ENCODE results near the gene CNTFR.

The CNTFR gene

GRCh38 chr9:34582787-34583186, 6.7 kb downstream of the CNTFR start:
- intact Hi-C loops (cut with DNase I; ENCODE audit: low total_unique reads) = no loop called here
- Histone ChIP-seq H3K36me3 (no peaks in the 10 kb centered on the region), H3K9me3 (no peaks in the 10 kb centered on the region), H3K4me1 (peaks cover 0 to 10% (median 8%) of the 10 kb centered on the region in 4 donors), H3K27me3 (peaks cover 0 to 99% of the 10 kb centered on the region in 2 donors), H3K4me3 (no peak overlapping the region), H3K27ac (no peak overlapping the region)
- DNase-seq = no peak
- no peak for TF ChIP-seq CTCF (IDR thresholded peaks at IDR 0.05)

GRCh38 chr9:34581318-34581717, 8.2 kb downstream of the CNTFR start:
- Histone ChIP-seq H3K27ac (no peak overlapping the region), H3K9me3 (no peaks in the 10 kb centered on the region), H3K27me3 (peaks cover 0 to 99% of the 10 kb centered on the region in 2 donors), H3K4me1 (peaks cover 0 to 13% (median 11%) of the 10 kb centered on the region in 4 donors), H3K36me3 (no peaks in the 10 kb centered on the region), H3K4me3 (no peak overlapping the region)
- no peak for DNase-seq
- no peak for TF ChIP-seq CTCF (IDR thresholded peaks at IDR 0.05)
- intact Hi-C loops (cut with DNase I; ENCODE audit: low total_unique reads) = no loop called here

GRCh38 chr9:34580358-34580757, 9.2 kb downstream of the CNTFR start:
- peaks cover 0 to 13% (median 11%) of the 10 kb centered on the region in 4 donors for H3K4me1 ChIP-seq
- no peaks in the 10 kb centered on the region for H3K36me3 ChIP-seq
- no peak for TF ChIP-seq CTCF (IDR thresholded peaks at IDR 0.05)
- intact Hi-C loops (cut with DNase I; ENCODE audit: low total_unique reads) = no loop called here
- peaks cover 0 to 98% of the 10 kb centered on the region in 2 donors for H3K27me3 ChIP-seq
- DNase-seq = no peak
- H3K4me3 ChIP-seq = no peak overlapping the region
- H3K27ac ChIP-seq = no peak overlapping the region
- no peaks in the 10 kb centered on the region for H3K9me3 ChIP-seq

GRCh38 chr9:34579808-34580163, 9.7 kb downstream of the CNTFR start:
- no peak for TF ChIP-seq CTCF (IDR thresholded peaks at IDR 0.05)
- DNase-seq = no peak
- peaks cover 0 to 13% (median 11%) of the 10 kb centered on the region in 4 donors for H3K4me1 ChIP-seq
- H3K27ac ChIP-seq = no peak overlapping the region
- no peak overlapping the region for H3K4me3 ChIP-seq
- no peaks in the 10 kb centered on the region for H3K9me3 ChIP-seq
- no peaks in the 10 kb centered on the region for H3K36me3 ChIP-seq
- intact Hi-C loops (cut with DNase I; ENCODE audit: low total_unique reads) = no loop called here
- H3K27me3 ChIP-seq = peaks cover 0 to 97% of the 10 kb centered on the region in 2 donors

- Histone ChIP-seq H3K4me1 (peaks cover 0 to 13% (median 11%) of the 10 kb centered on the region in 4 donors), H3K27ac (no peak overlapping the region), H3K4me3 (no peak overlapping the region), H3K9me3 (no peaks in the 10 kb centered on the region), H3K27me3 (peaks cover 0 to 97% of the 10 kb centered on the region in 2 donors), H3K36me3 (no peaks in the 10 kb centered on the region)
- DNase-seq = no peak
- TF ChIP-seq CTCF (IDR thresholded peaks at IDR 0.05) = no peak
- intact Hi-C loops (cut with DNase I; ENCODE audit: low total_unique reads) = no loop called here
These were observed 10.3 kb downstream of the CNTFR start for GRCh38 chr9:34579104-34579807.

Data from tibial artery (tissue), 4 donors.